Breast epithelium (tissue), 3 donors: Measurements from ENCODE around the gene CBLN3.

ENCODE experiments used
- POLR2A ChIP-seq: fragments of 450-650 bp; IDR thresholded peaks from one replicate; pipeline ENCODE4 v1.6.1; 2016; ENCODE audit warnings: antibody characterized with exemption, mild to moderate bottlenecking, moderate library complexity
- TF ChIP-seq, protein P1 (sequence below), 3 donors: fragments of 450-650 bp; IDR thresholded peaks; one replicate each; pipeline ENCODE4 v1.5.1; 2016 to 2017; ENCODE audit warnings: antibody characterized with exemption in 3 of 3, mild to moderate bottlenecking in 3 of 3, moderate library complexity in 3 of 3

DNA sequence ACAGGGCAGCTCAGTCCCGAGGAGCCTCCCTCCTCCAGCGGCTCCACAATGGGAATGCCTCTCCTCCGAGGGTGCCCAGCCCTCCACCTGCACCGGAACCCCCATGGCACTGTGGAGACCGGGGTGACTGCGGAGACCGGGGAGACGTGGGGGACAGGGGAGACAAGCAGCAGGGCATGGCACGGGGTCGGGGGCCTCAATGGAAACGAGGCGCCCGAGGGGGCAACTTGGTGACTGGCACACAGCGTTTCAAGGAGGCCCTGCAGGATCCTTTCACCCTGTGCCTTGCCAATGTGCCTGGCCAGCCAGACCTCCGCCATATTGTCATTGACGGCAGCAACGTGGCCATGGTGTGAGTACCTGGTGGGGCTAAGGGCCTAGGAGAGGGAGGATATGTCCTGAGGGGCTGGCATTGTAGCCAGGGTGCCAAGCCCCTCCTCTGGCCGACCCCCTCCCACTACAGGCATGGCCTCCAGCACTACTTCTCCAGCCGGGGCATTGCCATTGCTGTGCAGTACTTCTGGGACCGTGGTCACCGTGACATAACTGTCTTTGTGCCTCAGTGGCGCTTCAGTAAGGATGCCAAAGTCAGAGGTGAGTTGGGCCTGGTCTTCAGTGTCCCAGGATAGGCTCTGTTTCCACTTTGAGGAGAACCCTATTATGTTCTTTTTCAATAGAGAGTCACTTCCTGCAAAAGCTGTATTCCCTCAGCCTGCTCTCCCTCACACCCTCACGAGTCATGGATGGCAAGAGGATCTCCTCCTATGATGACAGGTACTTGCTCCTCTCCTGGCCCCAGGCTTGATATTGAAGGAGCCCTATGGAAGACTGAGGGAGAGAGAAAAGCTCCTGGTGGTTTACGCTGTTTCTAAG, 3.0 kb upstream of the CBLN3 start:
- TF ChIP-seq POLR2A, result no peak
- TF ChIP-seq, protein P1, sequence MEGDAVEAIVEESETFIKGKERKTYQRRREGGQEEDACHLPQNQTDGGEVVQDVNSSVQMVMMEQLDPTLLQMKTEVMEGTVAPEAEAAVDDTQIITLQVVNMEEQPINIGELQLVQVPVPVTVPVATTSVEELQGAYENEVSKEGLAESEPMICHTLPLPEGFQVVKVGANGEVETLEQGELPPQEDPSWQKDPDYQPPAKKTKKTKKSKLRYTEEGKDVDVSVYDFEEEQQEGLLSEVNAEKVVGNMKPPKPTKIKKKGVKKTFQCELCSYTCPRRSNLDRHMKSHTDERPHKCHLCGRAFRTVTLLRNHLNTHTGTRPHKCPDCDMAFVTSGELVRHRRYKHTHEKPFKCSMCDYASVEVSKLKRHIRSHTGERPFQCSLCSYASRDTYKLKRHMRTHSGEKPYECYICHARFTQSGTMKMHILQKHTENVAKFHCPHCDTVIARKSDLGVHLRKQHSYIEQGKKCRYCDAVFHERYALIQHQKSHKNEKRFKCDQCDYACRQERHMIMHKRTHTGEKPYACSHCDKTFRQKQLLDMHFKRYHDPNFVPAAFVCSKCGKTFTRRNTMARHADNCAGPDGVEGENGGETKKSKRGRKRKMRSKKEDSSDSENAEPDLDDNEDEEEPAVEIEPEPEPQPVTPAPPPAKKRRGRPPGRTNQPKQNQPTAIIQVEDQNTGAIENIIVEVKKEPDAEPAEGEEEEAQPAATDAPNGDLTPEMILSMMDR (IDR thresholded peaks at IDR 0.05), result no peak
